Hepatocyte (in vitro differentiated cells): ENCODE results near the gene GRID1. TPM values are rescaled to one million over a fixed set of nuclear protein-coding genes. Genes with fewer than 3 reads are reported as not detected.

Experiments
- DNase-seq: peaks from one replicate; pipeline ENCODE4 v3.0.0-alpha.2; 2016; ENCODE audit warnings: low spot score
- H2AFZ ChIP-seq: fragments of 200-600 bp; sonication (generic); 2 replicates; pipeline ENCODE4 v1.6.0; 2016; ENCODE audit warnings: antibody characterized with exemption, mild to moderate bottlenecking
- H3K27ac ChIP-seq: fragments of 200-600 bp; sonication (generic); 2 replicates; pipeline ENCODE4 v1.5.1; 2016; ENCODE audit warnings: mild to moderate bottlenecking
- H3K27me3 ChIP-seq: fragments of 200-600 bp; sonication (generic); 2 replicates; pipeline ENCODE4 v1.6.1; 2016
- H3K36me3 ChIP-seq: fragments of 200-600 bp; sonication (generic); replicated peaks from 2 replicates; pipeline ENCODE4 v1.5.1; 2016; ENCODE audit warnings: low read depth; ENCODE audit not compliant: insufficient read depth
- H3K4me1 ChIP-seq: fragments of 200-600 bp; sonication (generic); 2 replicates; pipeline ENCODE4 v1.5.1; 2016; ENCODE audit warnings: mild to moderate bottlenecking, moderate library complexity; ENCODE audit not compliant: insufficient read depth
- H3K4me2 ChIP-seq: fragments of 200-600 bp; sonication (generic); 2 replicates; pipeline ENCODE4 v1.6.0; 2016
- H3K4me3 ChIP-seq: fragments of 200-600 bp; sonication (generic); 2 replicates; pipeline ENCODE4 v1.5.1; 2016; ENCODE audit warnings: mild to moderate bottlenecking
- H3K79me2 ChIP-seq: fragments of 200-600 bp; sonication (generic); 2 replicates; pipeline ENCODE4 v1.6.0; 2017; ENCODE audit warnings: mild to moderate bottlenecking
- H3K9me2 ChIP-seq: fragments of 200-600 bp; sonication (generic); replicated peaks from 2 replicates; pipeline ENCODE4 v1.6.0; 2017; ENCODE audit warnings: mild to moderate bottlenecking; ENCODE audit not compliant: insufficient read depth
- H3K9me3 ChIP-seq: fragments of 200-600 bp; sonication (generic); 2 replicates; pipeline ENCODE4 v1.5.1; 2016; ENCODE audit warnings: low read depth, mild to moderate bottlenecking
- H4K20me1 ChIP-seq: fragments of 200-600 bp; sonication (generic); 2 replicates; pipeline ENCODE4 v1.6.0; 2016; ENCODE audit warnings: mild to moderate bottlenecking; ENCODE audit not compliant: insufficient read depth, poor library complexity, severe bottlenecking
- EZH2 ChIP-seq: fragments of 200-600 bp; sonication (generic); IDR thresholded peaks from 2 replicates; pipeline ENCODE4 v1.6.1; 2016; ENCODE audit warnings: antibody characterized with exemption, mild to moderate bottlenecking, borderline replicate concordance
- EZH2phosphoT487 ChIP-seq: fragments of 200-600 bp; sonication (generic); IDR thresholded peaks from one replicate; pipeline ENCODE4 v1.6.1; 2018; ENCODE audit warnings: antibody characterized with exemption, mild to moderate bottlenecking, low read depth, moderate library complexity; ENCODE audit not compliant: unreplicated experiment, severe bottlenecking
- WGBS: methylation state at CpG from one replicate; pipeline ENCODE4 v1.1.6; 2016; ENCODE audit warnings: low lambda C conversion rate; ENCODE audit errors: missing lambda C conversion rate; 5-methylcytosine and 5-hydroxymethylcytosine counted together
- polyA plus RNA-seq: library from polyadenylated mRNA; unstranded; fragments of >200 nt; fragmentation: Nextera tagmentation; extraction: Ambion mirVana; gene quantifications from 2 replicates; pipeline ENCODE4 v1.2.1, GENCODE V29; 2016
- total RNA-seq: library from RNA; depleted of rRNA; stranded (reverse); fragments of >200 nt; gene quantifications from 2 replicates; pipeline ENCODE4 v1.2.3, GENCODE V29; 2014
- TF ChIP-seq, protein P1 (sequence below): fragments of 200-600 bp; sonication (generic); IDR thresholded peaks from 2 replicates; pipeline ENCODE4 v1.5.1; 2016; ENCODE audit warnings: antibody characterized with exemption, mild to moderate bottlenecking; ENCODE audit not compliant: poor library complexity

GRID1 gene
- total and polyA plus RNA-seq, 2 experiments from 2014 or later, result 0.07 to 0.37 TPM

DNA sequence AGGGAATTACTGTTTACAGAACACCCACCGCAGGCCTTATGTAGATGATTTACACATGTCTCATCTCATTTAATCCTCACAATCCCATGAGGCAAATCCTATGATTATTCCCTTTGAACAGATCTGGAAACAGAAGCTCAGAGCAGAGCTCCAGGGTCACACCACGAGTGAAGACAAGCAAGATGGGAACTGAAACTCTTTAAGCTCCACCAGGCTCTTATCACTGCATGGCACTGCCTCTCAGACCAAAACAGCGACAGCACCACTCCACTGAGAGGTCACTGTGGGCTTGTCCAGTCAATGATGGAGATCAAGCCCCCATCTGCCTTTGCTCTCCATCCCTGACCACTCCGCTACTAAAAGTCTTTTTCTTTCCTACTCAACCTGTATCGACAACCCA is 5.9 kb downstream of the GRID1 start:
- no peak for DNase-seq

DNA sequence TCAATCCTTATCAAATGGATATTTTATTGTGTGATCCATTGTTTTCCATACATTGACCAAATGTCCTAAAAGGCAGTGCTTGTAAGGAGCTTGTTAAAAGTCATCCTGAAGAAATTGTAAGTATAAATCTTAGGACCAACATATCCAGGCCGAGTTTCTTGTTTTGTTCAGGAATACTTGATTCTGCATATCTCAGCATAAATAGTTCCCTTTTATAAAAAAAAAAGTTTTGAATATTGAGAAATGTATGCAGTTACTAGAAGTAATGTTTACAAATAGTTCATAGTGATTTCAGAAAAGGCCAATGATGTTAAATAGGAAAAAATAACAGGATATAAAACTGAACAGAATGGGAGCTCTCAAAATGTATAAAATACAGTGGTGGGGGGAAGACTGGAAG is 6.6 kb downstream of the GRID1 start:
- DNase-seq, result no peak
- Histone ChIP-seq H3K27ac (no peak overlapping the region), H3K36me3 (no peaks in the 10 kb centered on the region), H3K4me3 (no peak overlapping the region), H3K9me3 (no peaks in the 10 kb centered on the region), H3K9me2 (no peaks in the 10 kb centered on the region), H3K27me3 (peaks cover 34% of the 10 kb centered on the region), H2AFZ (no peak overlapping the region), H3K4me1 (peaks cover 23% of the 10 kb centered on the region), H4K20me1 (no peaks in the 10 kb centered on the region), H3K79me2 (no peaks in the 10 kb centered on the region), H3K4me2 (no peak overlapping the region)
- TF ChIP-seq EZH2phosphoT487 (no peak), EZH2 (no peak)
- TF ChIP-seq, protein P1, sequence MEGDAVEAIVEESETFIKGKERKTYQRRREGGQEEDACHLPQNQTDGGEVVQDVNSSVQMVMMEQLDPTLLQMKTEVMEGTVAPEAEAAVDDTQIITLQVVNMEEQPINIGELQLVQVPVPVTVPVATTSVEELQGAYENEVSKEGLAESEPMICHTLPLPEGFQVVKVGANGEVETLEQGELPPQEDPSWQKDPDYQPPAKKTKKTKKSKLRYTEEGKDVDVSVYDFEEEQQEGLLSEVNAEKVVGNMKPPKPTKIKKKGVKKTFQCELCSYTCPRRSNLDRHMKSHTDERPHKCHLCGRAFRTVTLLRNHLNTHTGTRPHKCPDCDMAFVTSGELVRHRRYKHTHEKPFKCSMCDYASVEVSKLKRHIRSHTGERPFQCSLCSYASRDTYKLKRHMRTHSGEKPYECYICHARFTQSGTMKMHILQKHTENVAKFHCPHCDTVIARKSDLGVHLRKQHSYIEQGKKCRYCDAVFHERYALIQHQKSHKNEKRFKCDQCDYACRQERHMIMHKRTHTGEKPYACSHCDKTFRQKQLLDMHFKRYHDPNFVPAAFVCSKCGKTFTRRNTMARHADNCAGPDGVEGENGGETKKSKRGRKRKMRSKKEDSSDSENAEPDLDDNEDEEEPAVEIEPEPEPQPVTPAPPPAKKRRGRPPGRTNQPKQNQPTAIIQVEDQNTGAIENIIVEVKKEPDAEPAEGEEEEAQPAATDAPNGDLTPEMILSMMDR, result no peak
- WGBS, result 71% methylated on average over 1 of the region's 1 CpG

More for the DNA sequence above, 5.9 kb downstream of the GRID1 start:
- Histone ChIP-seq H3K79me2 (no peaks in the 10 kb centered on the region), H3K4me3 (no peak overlapping the region), H2AFZ (no peak overlapping the region), H3K9me3 (no peaks in the 10 kb centered on the region), H3K36me3 (no peaks in the 10 kb centered on the region), H3K27ac (no peak overlapping the region), H3K4me2 (no peak overlapping the region), H3K4me1 (peaks cover 24% of the 10 kb centered on the region), H3K9me2 (no peaks in the 10 kb centered on the region), H4K20me1 (no peaks in the 10 kb centered on the region), H3K27me3 (peaks cover 41% of the 10 kb centered on the region)
- WGBS, result 66% methylated on average over 5 of the region's 5 CpGs
- no peak for TF ChIP-seq EZH2
- no peak for TF ChIP-seq EZH2phosphoT487
- TF ChIP-seq, protein P1, result no peak

DNA sequence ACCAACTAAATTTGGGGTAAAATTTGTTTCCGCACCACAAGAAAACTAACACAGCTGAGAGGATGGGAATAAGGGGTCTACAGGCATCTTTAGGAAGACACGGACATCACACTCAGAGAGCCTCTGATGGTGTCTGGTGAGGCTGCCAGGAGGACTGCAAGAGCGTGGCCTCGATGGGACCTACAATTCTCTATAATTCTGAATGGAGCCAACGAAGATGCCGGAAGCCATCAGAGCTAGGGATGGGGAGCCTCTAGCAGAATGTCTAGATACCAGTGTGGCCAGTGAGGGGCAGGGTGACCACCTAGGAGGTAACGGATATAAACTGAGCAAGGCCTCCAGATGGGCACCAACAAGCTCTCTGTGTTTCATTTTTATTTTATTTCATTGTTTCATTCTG is 7.5 kb downstream of the GRID1 start:
- Histone ChIP-seq H3K9me3 (no peaks in the 10 kb centered on the region), H3K79me2 (no peaks in the 10 kb centered on the region), H3K4me1 (peaks cover 20% of the 10 kb centered on the region), H3K27ac (no peak overlapping the region), H3K4me2 (no peak overlapping the region), H3K27me3 (peaks cover 26% of the 10 kb centered on the region), H3K9me2 (no peaks in the 10 kb centered on the region), H4K20me1 (no peaks in the 10 kb centered on the region), H3K4me3 (no peak overlapping the region), H3K36me3 (no peaks in the 10 kb centered on the region), H2AFZ (no peak overlapping the region)
- no peak for TF ChIP-seq EZH2
- TF ChIP-seq EZH2phosphoT487, result no peak
- no peak for DNase-seq
- WGBS, result 97% methylated on average over 7 of the region's 7 CpGs

DNA sequence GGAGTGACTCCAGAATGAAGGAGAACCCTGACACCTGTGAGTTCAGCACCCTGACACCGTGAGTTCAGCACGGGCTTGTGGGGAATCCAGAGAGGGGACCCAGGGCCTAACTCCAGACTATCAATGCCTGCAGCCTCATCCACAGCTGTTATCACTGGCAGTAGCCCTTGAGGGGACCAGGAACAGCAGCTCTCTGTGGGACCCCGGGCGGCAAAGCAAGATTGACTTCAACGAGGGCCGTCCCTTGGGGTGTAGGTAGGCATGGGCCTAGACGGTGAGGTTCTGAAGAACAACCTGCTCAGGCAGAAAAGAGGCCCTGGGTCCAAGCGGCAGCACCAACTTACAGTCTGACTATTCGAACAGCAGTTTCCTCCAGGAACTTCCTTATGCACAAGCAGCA is 8.9 kb downstream of the GRID1 start:
- H3K4me2 ChIP-seq, result no peak overlapping the region
- no peaks in the 10 kb centered on the region for H4K20me1 ChIP-seq
- peaks cover 11% of the 10 kb centered on the region for H3K27me3 ChIP-seq
- H3K79me2 ChIP-seq, result no peaks in the 10 kb centered on the region
- no peaks in the 10 kb centered on the region for H3K9me2 ChIP-seq
- H3K4me3 ChIP-seq, result no peak overlapping the region
- H3K9me3 ChIP-seq, result no peaks in the 10 kb centered on the region
- H2AFZ ChIP-seq, result no peak overlapping the region
- DNase-seq, result no peak
- TF ChIP-seq EZH2phosphoT487, result no peak
- 92% methylated on average over 9 of the region's 9 CpGs for WGBS
- H3K27ac ChIP-seq, result no peak overlapping the region
- no peaks in the 10 kb centered on the region for H3K36me3 ChIP-seq
- H3K4me1 ChIP-seq, result peaks cover 9% of the 10 kb centered on the region
